Osteocyte (in vitro differentiated cells): ENCODE results near the gene SBF2. TPM values are rescaled to one million over a fixed set of nuclear protein-coding genes. Genes with fewer than 3 reads are reported as not detected.
A peak's percentile ranks its signal among the peaks of the same experiment; 100 is the strongest.

Experiments used
- DNase-seq: peaks from one replicate; pipeline ENCODE4 v3.0.0; 2021; ENCODE audit warnings: mixed read lengths; ENCODE audit not compliant: unreplicated experiment; ENCODE audit errors: extremely low spot score
- H3K27ac Mint-ChIP-seq: one replicate; pipeline ENCODE4 v1.8.0; 2021; ENCODE audit warnings: mild to moderate bottlenecking, mixed read lengths; ENCODE audit not compliant: unreplicated experiment
- H3K27me3 Mint-ChIP-seq: one replicate; pipeline ENCODE4 v1.8.0; 2021; ENCODE audit warnings: mixed read lengths; ENCODE audit not compliant: unreplicated experiment
- H3K36me3 Mint-ChIP-seq: one replicate; pipeline ENCODE4 v1.8.0; 2021; ENCODE audit warnings: mixed read lengths; ENCODE audit not compliant: unreplicated experiment
- H3K4me1 Mint-ChIP-seq: one replicate; pipeline ENCODE4 v1.8.0; 2021; ENCODE audit warnings: mixed read lengths; ENCODE audit not compliant: unreplicated experiment
- H3K4me3 Mint-ChIP-seq: one replicate; pipeline ENCODE4 v1.8.0; 2021; ENCODE audit warnings: mild to moderate bottlenecking, moderate library complexity, mixed read lengths; ENCODE audit not compliant: unreplicated experiment
- H3K9me3 Mint-ChIP-seq: one replicate; pipeline ENCODE4 v1.8.0; 2021; ENCODE audit warnings: mixed read lengths; ENCODE audit not compliant: unreplicated experiment
- CTCF ChIP-seq: fragments of 200-600 bp; sonication (generic); IDR thresholded peaks from 2 replicates; pipeline ENCODE4 v1.5.0; 2021; ENCODE audit warnings: antibody characterized with exemption, mild to moderate bottlenecking, moderate library complexity
- total RNA-seq: library from RNA; stranded (reverse); gene quantifications from 2 replicates; pipeline ENCODE4 v1.2.1, GENCODE V29; 2021

SBF2 gene
- total RNA-seq, 1 donor from 2014 or later: 65.2 TPM

- Mint-ChIP-seq H3K36me3 (peaks cover 27% of the 10 kb centered on the region), H3K9me3 (no peaks in the 10 kb centered on the region), H3K4me3 (peak overlapping the region; percentile 99), H3K4me1 (peaks cover 42% of the 10 kb centered on the region), H3K27ac (peak overlapping the region; percentile 100), H3K27me3 (no peaks in the 10 kb centered on the region)
- no peak for TF ChIP-seq CTCF
- DNase-seq: peak; percentile 82
These were observed 12.2 kb upstream of the SBF2 start for GRCh38 chr11:10305964-10306918.

GRCh38 chr11:10305262-10305963 lies 11.4 kb upstream of the SBF2 start:
- no peaks in the 10 kb centered on the region for H3K27me3 Mint-ChIP-seq
- DNase-seq: no peak

GRCh38 chr11:10304495-10305261 lies 10.7 kb upstream of the SBF2 start, which contains the start of gene ADM:
ADM (plus strand) TSS chr11:10305073; CDS start chr11:10305701, 628 bp downstream.
- Mint-ChIP-seq H3K4me3 (peak within 1 kb of the TSS; percentile 99), H3K9me3 (no peaks in the 10 kb centered on the region), H3K27ac (peak within 1 kb of the TSS; percentile 100), H3K4me1 (peaks cover 44% of the 10 kb centered on the region), H3K27me3 (no peaks in the 10 kb centered on the region), H3K36me3 (peaks cover 31% of the 10 kb centered on the region)
- TF ChIP-seq CTCF: peak; percentile 66
- peak; percentile 98 for DNase-seq

More at GRCh38 chr11:10305262-10305963, 11.4 kb upstream of the SBF2 start:
- Mint-ChIP-seq H3K4me1 (peaks cover 49% of the 10 kb centered on the region), H3K9me3 (no peaks in the 10 kb centered on the region), H3K36me3 (peaks cover 27% of the 10 kb centered on the region), H3K4me3 (peak overlapping the region; percentile 99), H3K27ac (peak overlapping the region; percentile 100)
- no peak for TF ChIP-seq CTCF

GRCh38 chr11:10303558-10304363 lies 9.7 kb upstream of the SBF2 start:
- Mint-ChIP-seq H3K36me3 (peaks cover 32% of the 10 kb centered on the region), H3K4me3 (peak overlapping the region; percentile 99), H3K9me3 (no peaks in the 10 kb centered on the region), H3K27ac (peak overlapping the region; percentile 100), H3K4me1 (peaks cover 35% of the 10 kb centered on the region), H3K27me3 (no peaks in the 10 kb centered on the region)
- no peak for DNase-seq
- no peak for TF ChIP-seq CTCF
